ENCODE data around the gene CAMTA1.

CAMTA1 gene

DNA sequence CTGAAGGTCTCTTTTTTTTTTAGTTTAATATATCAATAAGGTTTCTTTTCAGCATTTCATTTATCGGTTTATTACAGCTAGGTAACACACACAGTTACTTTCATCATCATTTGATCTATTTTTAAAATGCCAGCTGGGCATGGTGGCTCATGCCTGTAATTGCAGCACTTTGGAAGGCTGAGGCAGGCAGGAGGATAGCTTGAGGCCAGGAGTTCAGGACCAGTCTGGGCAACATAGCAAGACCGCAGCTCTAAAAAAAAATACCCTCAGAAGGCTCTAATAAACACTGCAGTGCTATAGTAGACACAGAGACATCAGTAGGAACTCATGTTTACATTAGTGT lies 937.4 kb downstream of the CAMTA1 start:
- TF ChIP-seq, protein P1, sequence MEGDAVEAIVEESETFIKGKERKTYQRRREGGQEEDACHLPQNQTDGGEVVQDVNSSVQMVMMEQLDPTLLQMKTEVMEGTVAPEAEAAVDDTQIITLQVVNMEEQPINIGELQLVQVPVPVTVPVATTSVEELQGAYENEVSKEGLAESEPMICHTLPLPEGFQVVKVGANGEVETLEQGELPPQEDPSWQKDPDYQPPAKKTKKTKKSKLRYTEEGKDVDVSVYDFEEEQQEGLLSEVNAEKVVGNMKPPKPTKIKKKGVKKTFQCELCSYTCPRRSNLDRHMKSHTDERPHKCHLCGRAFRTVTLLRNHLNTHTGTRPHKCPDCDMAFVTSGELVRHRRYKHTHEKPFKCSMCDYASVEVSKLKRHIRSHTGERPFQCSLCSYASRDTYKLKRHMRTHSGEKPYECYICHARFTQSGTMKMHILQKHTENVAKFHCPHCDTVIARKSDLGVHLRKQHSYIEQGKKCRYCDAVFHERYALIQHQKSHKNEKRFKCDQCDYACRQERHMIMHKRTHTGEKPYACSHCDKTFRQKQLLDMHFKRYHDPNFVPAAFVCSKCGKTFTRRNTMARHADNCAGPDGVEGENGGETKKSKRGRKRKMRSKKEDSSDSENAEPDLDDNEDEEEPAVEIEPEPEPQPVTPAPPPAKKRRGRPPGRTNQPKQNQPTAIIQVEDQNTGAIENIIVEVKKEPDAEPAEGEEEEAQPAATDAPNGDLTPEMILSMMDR (conservative IDR thresholded peaks at IDR 0.05; ENCODE audit: low read depth, low read length), result no peak
- H3K4me3 ChIP-seq (ENCODE audit: low read length), result no peak overlapping the region
- no peak for DNase-seq (ENCODE audit: low read depth)

DNA sequence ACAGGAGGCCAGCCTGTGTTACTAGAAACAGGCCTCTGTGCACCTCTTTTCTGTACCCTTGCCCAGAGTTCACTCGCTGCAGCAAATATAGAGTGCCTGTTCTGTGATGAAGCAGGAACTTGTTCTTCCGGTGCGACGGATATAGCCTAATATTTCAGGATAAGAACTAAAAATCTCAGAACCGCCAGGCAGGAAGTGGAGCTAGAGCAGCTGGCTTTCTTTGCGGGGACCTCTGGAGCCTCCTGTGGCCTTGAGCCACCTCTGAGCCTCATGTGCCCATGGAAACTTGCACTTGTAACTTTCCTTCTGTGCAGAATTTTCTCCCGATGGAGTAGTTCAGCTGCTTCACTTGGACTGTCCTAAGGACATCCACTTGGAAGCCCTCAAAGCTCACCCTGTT lies 941.4 kb downstream of the CAMTA1 start:
- no peak for DNase-seq (ENCODE audit: low read depth)
- no peak overlapping the region for H3K4me3 ChIP-seq (ENCODE audit: low read length)
- TF ChIP-seq, protein P1 (conservative IDR thresholded peaks at IDR 0.05; ENCODE audit: low read depth, low read length), result no peak

DNA sequence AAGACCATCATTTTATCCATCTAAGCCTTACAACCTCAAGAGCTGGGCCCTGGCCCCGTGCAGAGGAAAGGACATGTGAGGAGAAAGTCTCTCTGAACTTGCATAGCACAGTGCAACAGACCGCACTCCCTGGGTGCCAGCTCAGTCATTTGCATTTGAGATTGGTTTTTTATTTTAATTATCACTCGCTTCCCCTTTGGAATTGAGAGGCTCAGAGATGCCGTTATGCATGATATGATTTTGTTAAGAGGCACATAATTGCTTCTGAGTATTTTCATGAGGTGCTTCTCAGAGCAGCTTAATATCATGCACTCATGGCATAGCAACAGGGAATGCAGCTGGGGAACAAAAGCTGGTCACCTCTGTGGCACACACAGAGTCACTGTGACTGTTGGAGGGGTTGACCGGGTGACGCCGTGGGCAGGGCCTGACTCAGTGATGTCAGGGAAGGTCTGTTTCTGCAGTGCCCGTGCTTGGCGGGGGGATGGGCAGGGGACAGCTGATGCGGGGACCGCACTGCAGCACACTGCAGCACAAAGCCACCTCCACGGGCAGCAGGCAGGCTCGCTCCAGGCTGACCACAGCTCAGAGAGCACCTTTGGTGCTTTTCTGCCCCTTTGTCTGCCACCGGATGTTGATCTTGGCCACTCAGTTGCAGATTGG lies 942.7 kb downstream of the CAMTA1 start:
- TF ChIP-seq, protein P1 (conservative IDR thresholded peaks at IDR 0.05; ENCODE audit: low read depth, low read length), result no peak
- H3K4me3 ChIP-seq (ENCODE audit: low read length), result peak overlapping the region; percentile 12
- no peak for DNase-seq (ENCODE audit: low read depth)

DNA sequence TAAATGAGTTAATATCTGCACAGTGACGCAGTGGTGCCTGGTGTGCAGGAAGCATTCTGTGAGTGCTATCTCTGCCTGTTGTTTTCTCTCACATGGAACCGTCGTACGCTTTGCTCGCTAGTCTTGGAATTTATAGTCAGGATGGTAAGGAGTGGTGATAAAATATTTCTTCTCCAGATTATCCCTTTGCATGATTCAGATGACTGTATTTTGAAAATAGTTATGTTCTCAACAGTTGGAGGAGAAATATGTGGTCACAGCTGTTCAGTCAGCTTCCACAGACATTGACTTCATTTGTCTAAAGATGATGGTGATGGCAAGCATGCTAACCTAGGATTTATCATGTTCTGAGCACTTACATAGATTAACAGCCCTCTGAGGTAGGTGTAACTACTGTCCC lies 944.5 kb downstream of the CAMTA1 start:
- TF ChIP-seq, protein P1 (conservative IDR thresholded peaks at IDR 0.05; ENCODE audit: low read depth, low read length), result no peak
- no peak for DNase-seq (ENCODE audit: low read depth)
- no peak overlapping the region for H3K4me3 ChIP-seq (ENCODE audit: low read length)

DNA sequence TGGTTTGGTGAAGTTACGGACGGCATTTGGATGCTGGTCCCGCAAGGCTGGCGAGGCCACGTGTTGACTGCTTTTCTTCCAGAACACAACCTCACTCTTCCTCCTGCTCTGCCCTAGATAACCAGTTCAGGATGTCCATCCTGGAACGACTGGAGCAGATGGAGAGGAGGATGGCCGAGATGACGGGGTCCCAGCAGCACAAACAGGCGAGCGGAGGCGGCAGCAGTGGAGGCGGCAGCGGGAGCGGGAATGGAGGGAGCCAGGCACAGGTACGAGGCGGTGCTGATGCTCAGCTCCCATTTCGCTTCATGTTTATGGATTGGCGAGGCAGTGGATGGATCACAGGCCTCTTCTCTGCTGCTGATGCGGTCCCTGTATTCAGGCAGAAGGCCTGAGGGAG lies 947.1 kb downstream of the CAMTA1 start:
- TF ChIP-seq, protein P1 (conservative IDR thresholded peaks at IDR 0.05; ENCODE audit: low read depth, low read length), result no peak
- no peak for DNase-seq (ENCODE audit: low read depth)
- no peak overlapping the region for H3K4me3 ChIP-seq (ENCODE audit: low read length)

DNA sequence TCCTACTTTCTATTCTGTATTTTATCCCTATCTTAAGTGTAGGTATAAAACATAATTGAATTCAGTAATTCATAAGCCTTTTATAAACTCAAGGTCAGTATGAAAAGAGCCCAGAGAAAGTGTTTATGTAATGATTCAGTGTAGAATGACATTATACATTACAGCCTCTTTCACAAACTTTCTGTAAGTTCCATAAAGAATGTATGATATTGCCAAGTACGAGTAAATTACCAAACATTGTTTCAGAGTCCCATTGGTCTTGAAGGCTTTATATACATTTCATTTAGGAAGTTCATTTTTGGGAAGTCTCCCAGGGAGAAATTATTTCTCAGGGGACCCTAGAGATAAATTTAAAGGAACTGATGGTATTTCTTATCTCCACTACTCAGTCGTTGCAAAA lies 948.0 kb downstream of the CAMTA1 start:
- TF ChIP-seq, protein P1 (conservative IDR thresholded peaks at IDR 0.05; ENCODE audit: low read depth, low read length), result no peak
- no peak overlapping the region for H3K4me3 ChIP-seq (ENCODE audit: low read length)
- no peak for DNase-seq (ENCODE audit: low read depth)

DNA sequence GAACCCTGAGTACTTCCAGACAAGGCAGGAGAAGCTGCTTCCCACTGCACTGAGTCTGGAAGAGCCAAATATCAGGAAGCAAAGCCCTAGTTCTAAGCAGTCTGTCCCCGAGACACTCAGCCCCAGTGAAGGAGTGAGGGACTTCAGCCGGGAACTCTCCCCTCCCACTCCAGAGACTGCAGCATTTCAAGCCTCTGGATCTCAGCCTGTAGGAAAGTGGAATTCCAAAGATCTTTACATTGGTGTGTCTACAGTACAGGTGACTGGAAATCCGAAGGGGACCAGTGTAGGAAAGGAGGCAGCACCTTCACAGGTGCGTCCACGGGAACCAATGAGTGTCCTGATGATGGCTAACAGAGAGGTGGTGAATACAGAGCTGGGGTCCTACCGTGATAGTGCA lies 952.8 kb downstream of the CAMTA1 start:
- DNase-seq (ENCODE audit: low read depth), result no peak
- H3K4me3 ChIP-seq (ENCODE audit: low read length), result no peak overlapping the region
- TF ChIP-seq, protein P1 (conservative IDR thresholded peaks at IDR 0.05; ENCODE audit: low read depth, low read length), result no peak

Data from retinal pigment epithelial cell (primary cell).